GM12878 (cell line): ENCODE measurements around the gene NELL1. TPM values are rescaled to one million over a fixed set of nuclear protein-coding genes. Genes with fewer than 3 reads are reported as not detected.

Experiments
- ATAC-seq: fragments of 200-7000 bp; cut with Tn5 transposase; 3 replicates; pipeline ENCODE4 v1.9.1; 2020; ENCODE audit warnings: mild to moderate bottlenecking, moderate library complexity
- BruUV-seq: library from RNA; stranded (reverse); fragments of 400-500 nt; replicated peaks from 2 replicates; lab custom pipeline; 2021; lab: Mats Ljungman, UMichigan
- CTCF ChIA-PET: fragments of 300-600 bp; sonication (Branson Sonifier 250); formaldehyde crosslinking; extraction: SDS; loops from one replicate; lab custom pipeline; 2021; ENCODE audit warnings: inconsistent platforms; lab: Yijun Ruan, JAX
- POLR2A ChIA-PET: fragments of 350-600 bp; formaldehyde crosslinking; extraction: SDS; loops from one replicate; lab custom pipeline; 2021; ENCODE audit warnings: inconsistent platforms; lab: Charles Lee
- RAD21 ChIA-PET: fragments of 300-600 bp; sonication (Branson Sonifier 250); formaldehyde crosslinking; loops from one replicate; lab custom pipeline; 2023; ENCODE audit warnings: antibody characterized with exemption; ENCODE audit not compliant: unreplicated experiment; lab: Charles Lee
- SMC1A ChIA-PET: fragments of 300-600 bp; sonication (Branson Sonifier 250); formaldehyde crosslinking; loops from one replicate; lab custom pipeline; 2023; ENCODE audit not compliant: unreplicated experiment, uncharacterized antibody; lab: Charles Lee
- DNase-seq: peaks from one replicate; pipeline ENCODE4 v3.0.0-alpha.2; 2011; ENCODE audit warnings: low read depth, low spot score
- FAIRE-seq: peaks from 3 replicates; lab custom pipeline; 2011; peaks lifted over from hg19 to GRCh38; lab: Jason Lieb, UNC
- H2AFZ ChIP-seq: 2 replicates; pipeline ENCODE4 v1.6.0; 2011; ENCODE audit warnings: low read depth, low read length, control low read depth; ENCODE audit not compliant: control insufficient read depth
- H3K27ac ChIP-seq: 2 replicates; pipeline ENCODE4 v1.5.1; 2011; ENCODE audit warnings: control low read depth; ENCODE audit not compliant: control insufficient read depth, insufficient read depth
- H3K27me3 ChIP-seq, 2 experiments: replicated peaks in 1 of 2; 2 replicates each; pipeline versions ENCODE4 v1.6.0 to v1.6.1; 2011; ENCODE audit warnings: low read length in 1 of 2; ENCODE audit not compliant: control insufficient read depth in 2 of 2, insufficient read depth in 2 of 2
- H3K36me3 ChIP-seq, 2 experiments: 2 replicates each; pipeline ENCODE4 v1.5.1; 2011; ENCODE audit warnings: low read length in 1 of 2; ENCODE audit not compliant: control insufficient read depth in 2 of 2, insufficient read depth in 2 of 2
- H3K4me1 ChIP-seq: 2 replicates; pipeline ENCODE4 v1.6.1; 2011; ENCODE audit warnings: mild to moderate bottlenecking, low read length, moderate library complexity, mixed read lengths; ENCODE audit not compliant: control insufficient read depth, insufficient read depth
- H3K4me2 ChIP-seq: 2 replicates; pipeline ENCODE4 v1.6.0; 2011; ENCODE audit warnings: control low read depth; ENCODE audit not compliant: control insufficient read depth, insufficient read depth
- H3K4me3 ChIP-seq: fragments of 200-600 bp; sonication (generic); 2 replicates; pipeline ENCODE4 v1.5.1; 2016
- H3K79me2 ChIP-seq: 2 replicates; pipeline ENCODE4 v1.6.0; 2011; ENCODE audit warnings: low read length; ENCODE audit not compliant: control insufficient read depth, insufficient read depth
- H3K9ac ChIP-seq: 2 replicates; pipeline ENCODE4 v1.8.0; 2011; ENCODE audit warnings: low read length, control low read depth, mixed read lengths; ENCODE audit not compliant: control insufficient read depth, insufficient read depth
- H3K9me3 ChIP-seq: replicated peaks from 3 replicates; pipeline ENCODE4 v1.5.1; 2011; ENCODE audit warnings: mild to moderate bottlenecking, low read length; ENCODE audit not compliant: control insufficient read depth, insufficient read depth
- H4K20me1 ChIP-seq: 2 replicates; pipeline ENCODE4 v1.6.0; 2011; ENCODE audit not compliant: control insufficient read depth, insufficient read depth
- ATF7 ChIP-seq: fragments of 450-650 bp; IDR thresholded peaks from 2 replicates; pipeline ENCODE4 v1.6.1; 2016; ENCODE audit warnings: low read depth, mild to moderate bottlenecking
- CREM ChIP-seq: IDR thresholded peaks from 2 replicates; pipeline ENCODE4 v1.6.1; 2014; ENCODE audit warnings: antibody characterized with exemption, low read depth
- CTCF ChIP-seq, 3 experiments: IDR thresholded peaks in 2 of 3; conservative IDR thresholded peaks in 1 of 3; 2 replicates each; pipeline ENCODE4 v1.5.1; 2011; ENCODE audit warnings: low read depth in 3 of 3, low read length in 3 of 3, mild to moderate bottlenecking in 3 of 3, control low read depth in 2 of 3, moderate library complexity in 2 of 3, inconsistent platforms in 1 of 3, mixed read lengths in 1 of 3; ENCODE audit not compliant: control insufficient read depth in 2 of 3, insufficient read depth in 1 of 3; ENCODE audit errors: extremely low read depth in 1 of 3
- EED ChIP-seq: sonication (generic); IDR thresholded peaks from 2 replicates; pipeline ENCODE4 v1.6.1; 2016; ENCODE audit warnings: antibody characterized with exemption, low read depth
- FOS ChIP-seq: IDR thresholded peaks from 3 replicates; pipeline ENCODE4 v1.6.1; 2011; ENCODE audit warnings: borderline replicate concordance; ENCODE audit not compliant: insufficient read length; ENCODE audit errors: extremely low read depth
- FOXM1 ChIP-seq: IDR thresholded peaks from 2 replicates; pipeline ENCODE4 v1.6.1; 2012; ENCODE audit warnings: low read depth, mild to moderate bottlenecking, inconsistent platforms, low read length, moderate library complexity
- GATAD2B ChIP-seq: fragments of 450-650 bp; conservative IDR thresholded peaks from 2 replicates; pipeline ENCODE4 v1.6.1; 2017; ENCODE audit warnings: low read depth, mild to moderate bottlenecking, moderate library complexity
- KDM1A ChIP-seq: fragments of 200-600 bp; sonication (generic); IDR thresholded peaks from 2 replicates; pipeline ENCODE4 v1.6.1; 2016; ENCODE audit warnings: borderline replicate concordance
- LARP7 ChIP-seq: fragments of 450-650 bp; IDR thresholded peaks from 2 replicates; pipeline ENCODE4 v1.6.1; 2017; ENCODE audit warnings: mild to moderate bottlenecking
- MEF2A ChIP-seq: IDR thresholded peaks from 2 replicates; pipeline ENCODE4 v1.6.1; 2011; ENCODE audit warnings: low read depth, mild to moderate bottlenecking, low read length, moderate library complexity; ENCODE audit not compliant: insufficient read depth
- NFYB ChIP-seq: IDR thresholded peaks from 2 replicates; pipeline ENCODE4 v1.6.1; 2011; ENCODE audit warnings: low read depth, mild to moderate bottlenecking, low read length, improper control_type of control experiment, moderate library complexity; ENCODE audit not compliant: insufficient read depth
- NR2F1 ChIP-seq: fragments of 450-650 bp; conservative IDR thresholded peaks from 2 replicates; pipeline ENCODE4 v1.6.1; 2017; ENCODE audit warnings: mild to moderate bottlenecking
- NRF1 ChIP-seq: conservative IDR thresholded peaks from 2 replicates; pipeline ENCODE4 v1.6.1; 2011; ENCODE audit warnings: mild to moderate bottlenecking, low read depth, low read length, improper control_type of control experiment
- SP1 ChIP-seq: IDR thresholded peaks from one replicate; pipeline ENCODE4 v1.6.1; 2011; ENCODE audit warnings: low read depth, low read length
- TBL1XR1 ChIP-seq: IDR thresholded peaks from 2 replicates; pipeline ENCODE4 v1.6.1; 2012; ENCODE audit warnings: low read depth, low read length, improper control_type of control experiment
- WRNIP1 ChIP-seq: IDR thresholded peaks from 2 replicates; pipeline ENCODE4 v1.6.1; 2011; ENCODE audit warnings: low read depth, low read length, improper control_type of control experiment, borderline replicate concordance
- WGBS: methylation state at CpG from one replicate; pipeline ENCODE4 v1.1.6; 2016; ENCODE audit warnings: low lambda C conversion rate; ENCODE audit not compliant: insufficient replicate concordance, insufficient coverage; ENCODE audit errors: missing lambda C conversion rate; 5-methylcytosine and 5-hydroxymethylcytosine counted together
- in situ Hi-C: fragments of 300-500 bp; cut with MboI; formaldehyde crosslinking; loops from 9 replicates; pipeline ENCODE4 v1.14.3; 2018; ENCODE audit warnings: mixed read lengths
- intact Hi-C: fragments of 100-400 bp; cut with micrococcal nuclease; formaldehyde crosslinking; loops from one replicate; pipeline ENCODE4 v1.14.2; 2022; ENCODE audit not compliant: unreplicated experiment
- polyA plus RNA-seq, 11 experiments: library from polyadenylated mRNA; depleted of rRNA in 4 of 11; unstranded in 6 of 11; stranded (reverse) in 5 of 11; fragments of >200 nt; fragmentation: Nextera tagmentation in 4 of 11; fragmentation: Illumina TruSeq in 1 of 11; extraction: Ambion mirVana in 4 of 11; extraction: Trizol in 1 of 11; gene quantifications; 1 replicate in 1 of 11; 2 replicates in 10 of 11; pipeline versions ENCODE4 v1.2.1 to v1.2.3, GENCODE V29; 2011 to 2016; ENCODE audit warnings: inconsistent platforms in 2 of 11, missing spikeins in 2 of 11, low read depth in 1 of 11
- total RNA-seq, 4 experiments: library from RNA; depleted of rRNA in 3 of 4; stranded (reverse); fragments of >200 nt in 3 of 4; fragmentation: Illumina TruSeq in 1 of 4; extraction: Trizol in 1 of 4; gene quantifications; 2 replicates each; pipeline versions ENCODE4 v1.2.1 to v1.2.3, GENCODE V29; 2013 to 2021

NELL1 gene
- total and polyA plus RNA-seq, 10 of the 15 experiments (the other 5 are each of a cell fraction or from before 2014, with no cell fraction given), result 0.02 to 0.12 TPM; not detected in 8

GRCh38 chr11:20962581-20962980, 293.2 kb downstream of the NELL1 start:
- ChIA-PET POLR2A (no interaction called here), CTCF (no interaction called here), RAD21 (no interaction called here), SMC1A (no interaction called here)
- no peak for FAIRE-seq
- no peaks in the 10 kb centered on the region for H3K27me3 ChIP-seq
- H2AFZ ChIP-seq, result no peak overlapping the region
- no peaks in the 10 kb centered on the region for H3K79me2 ChIP-seq
- H3K4me3 ChIP-seq, result no peak overlapping the region
- ATAC-seq, result no peak
- 89% methylated on average over 1 of the region's 1 CpG for WGBS
- no peaks in the 10 kb centered on the region for H3K36me3 ChIP-seq
- no peaks in the 10 kb centered on the region for H3K4me1 ChIP-seq
- no peak overlapping the region for H3K9ac ChIP-seq
- H4K20me1 ChIP-seq, result no peaks in the 10 kb centered on the region
- no TSS peak for BruUV-seq
- no peaks in the 10 kb centered on the region for H3K9me3 ChIP-seq
- TF ChIP-seq MEF2A (no peak), GATAD2B (no peak), WRNIP1 (no peak), ATF7 (no peak), LARP7 (no peak), KDM1A (no peak), TBL1XR1 (no peak), FOXM1 (no peak), NRF1 (no peak), CTCF (IDR thresholded peaks at IDR 0.05 in 2 of 3, conservative IDR thresholded peaks at IDR 0.05 in 1 of 3; ENCODE audit: control insufficient read depth in 2 of 3, extremely low read depth in 1 of 3, insufficient read depth in 1 of 3, low read depth in 3 of 3, low read length in 3 of 3) (no peak), EED (no peak), FOS (no peak), SP1 (no peak), NR2F1 (no peak), CREM (no peak), NFYB (no peak)
- intact Hi-C loops (no loop called here), in situ Hi-C loops (no loop called here)
- H3K4me2 ChIP-seq, result no peak overlapping the region
- H3K27ac ChIP-seq, result no peak overlapping the region
- DNase-seq, result no peak
